ENCODE measurements around the gene NTN5.

NTN5 gene

GRCh38 chr19:48625891-48626327 lies 46.9 kb downstream of the NTN5 start:
- H3K4me3 ChIP-seq (replicated peaks; ENCODE audit: low read depth, low read length), result no peak overlapping the region

GRCh38 chr19:48624791-48625723 lies 47.8 kb downstream of the NTN5 start:
- peak overlapping the region; percentile 71 for H3K4me3 ChIP-seq (replicated peaks; ENCODE audit: low read depth, low read length)
- no peak for DNase-seq (ENCODE audit: extremely low read depth, insufficient read length)
- H3K27me3 ChIP-seq (replicated peaks; ENCODE audit: control insufficient read depth, insufficient read depth, low read length), result no peaks in the 10 kb centered on the region
- TF ChIP-seq CTCF (IDR thresholded peaks at IDR 0.05; ENCODE audit: insufficient read depth, low read length, poor library complexity, severe bottlenecking), result no peak
- peaks cover 6% of the 10 kb centered on the region for H3K36me3 ChIP-seq (ENCODE audit: control insufficient read depth, insufficient read depth, low read length)

More at GRCh38 chr19:48625891-48626327, 46.9 kb downstream of the NTN5 start:
- Histone ChIP-seq H3K27me3 (replicated peaks; ENCODE audit: control insufficient read depth, insufficient read depth, low read length) (no peaks in the 10 kb centered on the region), H3K36me3 (ENCODE audit: control insufficient read depth, insufficient read depth, low read length) (peaks cover 9% of the 10 kb centered on the region)
- no peak for TF ChIP-seq CTCF (IDR thresholded peaks at IDR 0.05; ENCODE audit: insufficient read depth, low read length, poor library complexity, severe bottlenecking)
- no peak for DNase-seq (ENCODE audit: extremely low read depth, insufficient read length)

GRCh38 chr19:48624067-48624594 lies 48.7 kb downstream of the NTN5 start:
- DNase-seq (ENCODE audit: extremely low read depth, insufficient read length), result peak; percentile 98
- H3K4me3 ChIP-seq (replicated peaks; ENCODE audit: low read depth, low read length), result peak overlapping the region; percentile 71
- H3K27me3 ChIP-seq (replicated peaks; ENCODE audit: control insufficient read depth, insufficient read depth, low read length), result no peaks in the 10 kb centered on the region

GRCh38 chr19:48623556-48624066 lies 49.2 kb downstream of the NTN5 start:
- H3K36me3 ChIP-seq (ENCODE audit: control insufficient read depth, insufficient read depth, low read length), result peaks cover 2% of the 10 kb centered on the region
- peak overlapping the region; percentile 47 for H3K4me3 ChIP-seq (replicated peaks; ENCODE audit: low read depth, low read length)
- no peaks in the 10 kb centered on the region for H3K27me3 ChIP-seq (replicated peaks; ENCODE audit: control insufficient read depth, insufficient read depth, low read length)
- DNase-seq (ENCODE audit: extremely low read depth, insufficient read length), result no peak
- TF ChIP-seq CTCF (IDR thresholded peaks at IDR 0.05; ENCODE audit: insufficient read depth, low read length, poor library complexity, severe bottlenecking), result no peak

More at GRCh38 chr19:48624067-48624594, 48.7 kb downstream of the NTN5 start:
- no peak for TF ChIP-seq CTCF (IDR thresholded peaks at IDR 0.05; ENCODE audit: insufficient read depth, low read length, poor library complexity, severe bottlenecking)
- peaks cover 2% of the 10 kb centered on the region for H3K36me3 ChIP-seq (ENCODE audit: control insufficient read depth, insufficient read depth, low read length)

GRCh38 chr19:48619692-48620585 lies 52.9 kb downstream of the NTN5 start:
- TF ChIP-seq CTCF (IDR thresholded peaks at IDR 0.05; ENCODE audit: insufficient read depth, low read length, poor library complexity, severe bottlenecking), result no peak
- H3K4me3 ChIP-seq (replicated peaks; ENCODE audit: low read depth, low read length), result peak overlapping the region; percentile 77

More at GRCh38 chr19:48619692-48620585, 52.9 kb downstream of the NTN5 start:
- H3K36me3 ChIP-seq (ENCODE audit: control insufficient read depth, insufficient read depth, low read length), result peaks cover 28% of the 10 kb centered on the region
- no peaks in the 10 kb centered on the region for H3K27me3 ChIP-seq (replicated peaks; ENCODE audit: control insufficient read depth, insufficient read depth, low read length)
- DNase-seq (ENCODE audit: extremely low read depth, insufficient read length), result no peak

Data from GM06990 (cell line).